Left hindlimb (tissue), 1 donor: ENCODE results near the gene AKT1.
A peak's percentile ranks its signal among the peaks of the same experiment; 100 is the strongest.
"Not testable (repeated sequence)": the region's sequence is repeated elsewhere in the genome, so short reads cannot be mapped to it uniquely, and the experiment has no call there.

Experiments
- DNase-seq: peaks from one replicate; pipeline ENCODE4 v3.0.0-alpha.2; 2018

The AKT1 gene

DNA sequence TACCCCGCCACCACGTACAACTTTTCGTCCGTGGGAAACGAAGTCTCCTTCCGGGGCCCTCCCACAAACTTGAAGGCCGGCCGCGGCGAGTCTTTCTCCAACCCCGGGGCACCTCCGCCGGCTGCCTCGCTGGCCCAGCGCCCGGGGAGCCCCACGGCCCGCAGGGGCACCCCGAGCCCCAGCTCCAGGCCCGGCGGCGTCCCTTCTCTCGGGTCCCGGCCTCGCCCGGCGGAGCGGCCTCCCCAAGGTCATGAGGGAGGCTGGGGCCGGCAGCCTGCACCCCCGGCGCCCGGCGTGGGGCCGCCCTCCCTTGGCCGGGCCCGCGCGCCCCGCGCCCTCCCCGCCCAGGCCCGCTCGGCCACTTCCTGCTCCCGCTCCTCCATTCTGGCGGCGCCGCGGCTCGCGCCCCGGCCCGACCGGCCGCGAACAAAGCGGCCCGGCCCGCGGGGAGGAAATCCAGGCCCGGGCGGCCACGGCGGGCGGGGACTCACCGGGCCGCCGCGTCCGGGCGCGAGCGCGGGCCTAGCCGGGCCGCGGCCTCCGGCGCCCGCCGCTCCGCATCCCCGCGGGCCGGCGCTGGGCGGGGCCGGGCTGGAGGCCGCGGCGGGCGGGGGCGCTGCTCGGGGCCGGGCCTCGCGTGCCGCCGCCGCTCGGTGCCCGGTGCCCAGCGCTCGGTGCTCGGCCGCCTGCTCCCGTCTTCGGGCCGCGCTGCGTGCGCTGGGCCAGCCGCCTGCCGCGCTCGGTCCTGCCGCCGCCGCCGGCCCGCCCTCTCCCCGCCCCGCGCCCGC is at the start of gene AKT1:
TSS of gene AKT1 (minus strand) at position 756 of the 788 bp plus-strand sequence. CDS start 3,105 bp downstream, outside the sequence.
- DNase-seq = peak; percentile 74

DNA sequence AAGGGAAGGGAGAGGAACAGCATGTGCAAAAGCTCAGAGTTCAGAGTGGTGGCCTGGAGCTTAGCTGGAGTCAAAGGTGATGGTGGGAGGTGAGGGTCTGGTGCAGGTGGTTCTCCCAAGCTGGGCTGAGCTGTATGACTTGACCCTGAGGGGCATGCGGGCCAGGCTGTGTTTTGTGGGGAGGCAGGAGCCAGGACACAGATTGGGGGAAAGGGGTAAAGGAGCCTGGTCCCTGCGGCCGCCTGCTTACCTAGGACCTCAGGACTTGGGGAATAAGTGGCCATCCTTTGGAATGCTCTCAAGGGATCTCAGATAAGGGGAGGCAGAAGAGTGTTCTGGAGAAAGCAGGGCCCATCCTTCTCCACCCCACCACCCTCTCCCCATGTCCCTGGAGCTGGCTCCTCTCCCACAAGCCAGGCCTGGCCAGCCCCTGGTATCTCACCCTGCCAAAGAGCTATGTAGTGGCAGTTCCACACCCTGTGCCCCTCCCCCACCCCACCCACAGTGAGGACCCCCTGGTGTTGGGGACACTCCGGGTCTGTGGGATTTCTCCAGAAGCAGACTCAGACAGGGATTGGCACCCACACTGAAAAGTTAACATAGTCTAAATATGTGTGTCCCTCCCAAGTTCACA is 49.6 kb upstream of the AKT1 start:
- no peak for DNase-seq

DNA sequence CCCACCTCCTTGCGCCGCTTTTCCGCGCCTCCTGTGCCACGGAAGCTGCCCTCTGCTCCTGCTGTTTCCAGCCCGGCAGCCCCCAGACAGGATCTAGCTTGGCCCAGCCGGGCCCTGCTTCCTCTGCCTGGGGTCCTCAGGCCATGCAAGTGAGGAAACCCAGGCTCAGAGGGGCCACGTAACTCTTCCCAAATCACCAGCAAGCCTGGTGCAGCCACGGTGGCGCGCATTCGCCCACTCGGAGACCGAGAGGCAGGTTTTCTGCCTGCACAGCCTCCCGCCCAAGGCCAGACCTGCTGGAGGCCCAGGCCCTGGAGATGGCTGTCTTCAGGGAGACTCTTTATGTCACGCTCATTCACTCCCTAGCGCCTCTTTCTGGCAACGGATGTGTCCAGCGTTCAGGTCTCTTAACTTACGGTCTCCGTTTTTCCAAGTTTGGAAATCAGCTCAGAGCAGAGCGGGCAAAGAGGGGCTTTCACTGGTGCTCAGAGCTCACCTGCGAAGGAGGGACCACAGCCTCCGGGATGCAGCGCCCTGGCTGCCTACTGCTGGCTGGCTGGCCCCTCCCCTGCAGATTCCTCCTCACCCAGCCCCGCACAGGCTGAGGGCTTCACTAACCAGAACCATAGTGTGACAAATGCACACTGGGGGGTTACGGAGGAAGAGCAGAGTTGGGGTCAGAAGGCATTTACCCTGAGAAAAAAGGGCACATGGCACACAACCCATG is 48.9 kb upstream of the AKT1 start:
- DNase-seq = no peak

DNA sequence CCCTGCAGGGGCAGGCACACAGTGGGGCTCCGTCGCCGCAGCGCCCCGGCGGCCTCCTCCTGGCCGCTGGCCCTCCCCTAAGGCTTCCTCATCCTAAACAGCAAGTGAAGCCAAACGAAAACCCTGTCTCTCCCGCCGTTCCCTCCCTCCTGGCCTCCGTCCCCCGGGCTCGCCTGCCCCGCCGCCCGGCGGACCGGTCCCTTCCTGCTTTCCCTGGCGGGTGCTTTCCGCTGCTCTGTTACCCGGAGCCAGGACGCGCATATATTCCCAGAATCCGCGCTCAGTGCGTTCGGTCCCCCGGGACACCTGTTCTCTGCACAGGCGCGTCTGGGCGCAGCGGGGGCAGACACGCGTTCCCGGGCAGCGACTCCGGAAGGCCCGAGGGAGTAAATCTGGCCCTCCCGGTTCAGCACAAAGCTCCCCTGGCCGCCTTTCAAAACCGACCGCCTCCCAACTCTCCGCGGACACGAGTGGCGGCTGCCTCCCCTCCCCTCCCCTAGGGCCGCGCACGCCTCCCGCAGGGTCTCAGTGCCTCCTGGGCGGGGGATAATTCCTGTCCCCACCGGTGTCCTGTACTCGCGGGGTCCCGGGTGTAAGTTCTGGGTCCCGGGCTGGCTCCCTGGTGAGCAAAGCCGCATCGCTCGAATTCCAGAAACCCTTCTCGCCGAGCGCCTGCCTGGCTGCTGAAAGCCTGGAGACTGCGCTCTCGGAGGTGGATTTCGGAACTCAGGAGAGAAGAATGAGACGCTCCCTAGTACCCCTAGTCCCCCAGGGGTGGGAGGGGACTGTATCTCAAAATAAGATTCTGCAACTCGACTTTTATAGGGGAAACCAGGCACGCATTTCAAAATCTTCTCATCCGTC is 48.1 kb upstream of the AKT1 start:
- DNase-seq = peak; percentile 39

DNA sequence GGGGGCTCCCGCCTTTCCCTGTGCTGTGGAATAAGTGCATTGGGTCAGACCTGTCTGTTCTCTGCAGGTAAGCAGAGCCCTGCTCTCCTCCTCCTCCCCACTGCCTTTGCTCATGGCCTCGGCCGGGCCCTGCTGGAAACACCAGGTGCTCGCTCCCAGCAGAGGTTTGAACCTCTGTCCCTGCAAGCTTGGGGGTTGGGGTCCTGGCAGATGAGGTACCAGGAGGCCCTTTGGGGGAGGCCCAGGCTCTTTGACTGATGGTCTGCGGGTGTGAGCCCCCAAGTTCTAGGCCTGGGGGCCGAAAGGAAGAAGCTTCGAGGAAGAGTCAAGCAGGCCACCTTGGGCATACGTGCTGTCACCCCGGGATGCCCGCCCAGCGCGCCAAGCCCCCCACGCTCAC is 47.5 kb upstream of the AKT1 start:
- DNase-seq = no peak

DNA sequence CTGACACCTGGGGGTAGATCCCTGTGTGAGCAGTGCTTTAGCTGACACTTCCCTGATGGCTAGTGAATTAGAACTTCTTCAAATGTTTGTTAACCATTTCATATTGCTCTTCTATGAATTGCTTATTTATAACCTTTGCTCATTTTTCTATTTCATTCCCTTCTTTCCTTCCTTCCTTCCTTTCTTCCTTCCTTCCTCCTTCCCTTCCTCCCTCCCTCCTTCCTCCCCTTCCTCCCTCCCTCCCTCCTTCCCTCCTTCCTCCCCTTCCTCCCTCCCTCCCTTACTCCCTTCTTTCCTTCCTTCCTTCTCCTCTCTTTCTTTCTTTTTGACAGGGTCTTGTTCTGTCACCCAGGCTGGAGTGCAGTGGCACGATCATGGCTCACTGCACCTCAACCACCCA is 46.2 kb upstream of the AKT1 start:
- no peak for DNase-seq

DNA sequence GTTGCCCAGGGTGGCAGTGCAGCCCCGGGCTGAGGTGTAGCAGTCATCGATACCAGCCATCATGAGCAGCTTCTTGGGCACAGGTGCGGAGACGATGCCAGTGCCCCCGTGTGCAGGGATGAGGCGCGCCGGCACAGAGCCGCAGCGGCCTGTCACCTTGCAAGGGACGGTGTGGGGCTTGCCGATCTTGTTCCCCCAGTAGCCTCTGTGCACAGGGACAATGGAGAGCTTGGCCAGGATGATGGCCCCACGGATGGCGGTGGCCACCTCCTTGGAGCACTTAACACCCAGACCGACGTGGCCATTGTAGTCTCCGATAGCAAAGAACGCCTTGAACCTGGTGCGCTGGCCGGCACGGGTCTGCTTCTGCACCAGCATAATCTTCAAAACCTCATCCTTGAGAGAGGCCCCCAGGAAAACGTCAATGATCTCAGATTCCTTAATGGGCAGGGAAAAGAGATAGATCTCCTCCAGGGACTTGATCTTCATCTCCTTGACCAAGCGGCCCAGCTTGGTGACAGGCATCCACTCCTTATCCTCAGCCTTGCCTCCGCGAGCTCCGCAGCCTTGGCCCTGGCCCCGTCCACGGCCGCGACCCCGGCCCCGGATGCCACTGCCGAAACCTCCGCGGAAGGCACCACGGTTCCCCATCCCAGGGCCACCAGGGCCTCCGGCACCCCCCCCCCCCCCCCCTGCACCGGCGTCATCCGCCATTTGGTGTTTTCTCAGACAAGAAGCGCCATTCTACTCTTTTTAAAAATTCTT is 40.8 kb upstream of the AKT1 start:
- not testable (repeated sequence) for DNase-seq

- DNase-seq = no peak
Measured at GRCh38 chr14:104830781-104831180, 35.2 kb upstream of the AKT1 start.

GRCh38 chr14:104827177-104828055 is 31.9 kb upstream of the AKT1 start:
- DNase-seq = no peak

DNA sequence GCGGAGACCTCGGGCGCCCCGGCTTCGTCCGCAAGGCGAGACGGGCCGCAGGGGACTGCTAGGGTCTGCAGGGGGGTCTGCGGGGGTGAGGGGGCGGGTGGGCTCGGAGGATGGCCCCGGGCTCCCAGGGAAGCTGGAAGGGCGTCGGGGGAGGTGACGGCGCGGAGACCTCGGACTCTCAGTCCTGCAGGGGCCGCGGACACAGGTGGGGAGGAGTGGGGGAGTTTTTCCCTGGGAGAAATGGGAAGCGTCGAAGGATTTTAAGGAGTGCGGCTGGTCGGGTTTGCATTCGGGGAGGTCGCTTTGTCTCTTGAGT is 31.3 kb upstream of the AKT1 start:
- no peak for DNase-seq

GRCh38 chr14:104826189-104826860 is 30.8 kb upstream of the AKT1 start:
- DNase-seq = peak; percentile 92

DNA sequence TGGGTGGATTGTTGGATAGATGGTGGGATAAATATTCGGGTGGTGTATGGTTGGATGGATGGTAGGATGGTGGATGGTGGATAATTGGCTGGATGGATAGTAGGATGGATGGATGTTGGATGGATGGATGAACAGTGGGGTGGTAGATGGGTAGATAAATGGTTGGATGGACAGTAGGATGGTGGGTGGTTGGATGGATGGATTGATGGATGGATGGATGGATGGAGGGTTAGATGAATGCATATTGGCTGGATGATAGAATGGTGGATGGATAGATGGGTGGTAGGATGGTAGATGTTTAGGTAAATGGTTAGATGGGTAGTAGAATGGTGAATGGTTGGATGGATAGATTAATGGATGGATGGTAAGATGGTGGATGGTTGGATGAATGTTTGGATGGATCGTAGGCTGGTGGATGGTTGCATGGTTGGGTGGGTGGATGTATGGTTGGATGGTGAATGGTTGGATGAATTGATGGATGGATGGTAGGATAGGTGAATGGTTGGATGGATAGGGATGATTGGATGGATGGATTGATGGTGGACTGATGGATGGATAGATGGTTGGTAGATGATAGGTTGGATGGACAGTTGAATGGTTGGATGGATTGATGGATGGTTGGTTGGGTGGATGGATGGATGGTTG is 28.9 kb upstream of the AKT1 start:
- no peak for DNase-seq

DNA sequence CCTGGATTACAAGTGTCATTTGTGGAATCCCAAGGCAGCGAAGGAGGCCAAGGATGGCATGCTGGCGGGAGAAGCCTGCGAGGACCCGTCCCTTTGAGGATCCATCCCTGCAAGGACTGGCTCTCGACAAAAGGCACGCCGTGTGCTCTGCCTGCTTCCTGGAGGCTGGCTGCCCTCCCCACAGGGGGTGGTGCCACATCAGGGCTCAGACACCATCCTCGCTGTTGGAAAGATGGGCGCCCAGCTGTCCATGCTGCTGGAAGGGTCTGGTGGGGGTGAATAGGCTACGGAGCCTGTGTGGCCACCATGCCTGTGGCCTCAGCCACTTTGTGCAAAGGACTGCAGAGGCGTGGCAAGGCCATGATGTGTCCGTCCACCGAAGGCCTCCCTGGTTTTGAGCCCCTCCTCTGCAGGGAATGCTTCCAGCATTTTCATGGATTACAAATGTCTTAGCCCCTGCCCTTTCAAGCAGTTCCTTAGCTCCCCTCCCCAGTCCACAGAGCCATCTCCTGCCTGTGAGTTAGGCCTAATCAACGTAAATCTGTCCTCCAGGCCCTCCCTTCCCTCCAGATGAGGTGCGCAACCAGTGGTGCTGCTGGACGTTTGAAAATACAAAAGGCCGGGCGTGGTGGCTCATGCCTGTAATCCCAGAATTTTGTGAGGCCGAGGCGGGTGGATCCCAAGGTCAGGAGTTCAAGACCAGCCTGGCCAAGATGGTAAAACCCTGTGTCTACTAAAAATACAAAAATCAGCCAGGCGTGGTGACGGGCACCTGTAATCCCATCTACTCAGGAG is 27.5 kb upstream of the AKT1 start:
- no peak for DNase-seq

- no peak for DNase-seq
Measured at GRCh38 chr14:104821971-104822608, 26.5 kb upstream of the AKT1 start.

GRCh38 chr14:104821229-104821945 is 25.8 kb upstream of the AKT1 start:
- DNase-seq = no peak

GRCh38 chr14:104820669-104821228 is 25.2 kb upstream of the AKT1 start:
- peak; percentile 67 for DNase-seq

GRCh38 chr14:104819361-104819781 is 23.8 kb upstream of the AKT1 start:
- DNase-seq = no peak
